OCI-LY1 (cell line): ENCODE measurements around the gene SNRNP200.

Experiments
- H2AFZ ChIP-seq: fragments of 200-600 bp; sonication (generic), shearing (Covaris generic); 2 replicates; pipeline ENCODE4 v1.6.0; 2014; ENCODE audit warnings: antibody characterized with exemption, mild to moderate bottlenecking, low read length
- H3F3A ChIP-seq: fragments of 200-600 bp; sonication (generic), shearing (Covaris generic); 2 replicates; pipeline ENCODE4 v1.6.0; 2014; ENCODE audit warnings: mild to moderate bottlenecking, antibody characterized with exemption, low read length, moderate library complexity; ENCODE audit not compliant: insufficient read depth
- H3K27ac ChIP-seq: fragments of 200-600 bp; sonication (generic); 2 replicates; pipeline ENCODE4 v1.5.1; 2014; ENCODE audit warnings: low read length, mixed run types, mild to moderate bottlenecking, low read depth; ENCODE audit not compliant: poor library complexity, severe bottlenecking
- H3K27me3 ChIP-seq: fragments of 200-600 bp; sonication (generic); 2 replicates; pipeline ENCODE4 v1.6.0; 2014; ENCODE audit warnings: antibody characterized with exemption, mild to moderate bottlenecking, low read length, moderate library complexity; ENCODE audit not compliant: insufficient read depth
- H3K36me3 ChIP-seq: fragments of 200-600 bp; sonication (generic); 2 replicates; pipeline ENCODE4 v1.6.1; 2014; ENCODE audit warnings: mild to moderate bottlenecking, antibody characterized with exemption, low read length, moderate library complexity, mixed read lengths; ENCODE audit not compliant: insufficient read depth
- H3K4me1 ChIP-seq: fragments of 200-600 bp; sonication (generic); 2 replicates; pipeline ENCODE4 v1.5.1; 2014; ENCODE audit warnings: mild to moderate bottlenecking, low read length, moderate library complexity; ENCODE audit not compliant: insufficient read depth, severe bottlenecking
- H3K4me2 ChIP-seq: fragments of 200-600 bp; sonication (generic), shearing (Covaris generic); 2 replicates; pipeline ENCODE4 v1.6.1; 2014; ENCODE audit warnings: low read length
- H3K4me3 ChIP-seq: fragments of 200-600 bp; sonication (generic); 2 replicates; pipeline ENCODE4 v1.5.1; 2014; ENCODE audit warnings: low read length, low read depth, mild to moderate bottlenecking, mixed read lengths; ENCODE audit not compliant: poor library complexity, severe bottlenecking
- H3K79me2 ChIP-seq: fragments of 200-600 bp; shearing (Covaris generic); 2 replicates; pipeline ENCODE4 v1.6.1; 2016; ENCODE audit warnings: mixed run types, low read length, mixed read lengths; ENCODE audit not compliant: insufficient read depth
- H3K9ac ChIP-seq: fragments of 200-600 bp; sonication (generic), shearing (Covaris generic); 2 replicates; pipeline ENCODE4 v1.6.1; 2014; ENCODE audit warnings: mild to moderate bottlenecking, low read length, mixed read lengths
- H3K9me2 ChIP-seq: fragments of 200-600 bp; sonication (generic), shearing (Covaris generic); 2 replicates; pipeline ENCODE4 v1.6.1; 2014; ENCODE audit warnings: low read depth, mild to moderate bottlenecking, low read length, mixed read lengths
- H3K9me3 ChIP-seq: fragments of 200-600 bp; shearing (Covaris generic); 2 replicates; pipeline ENCODE4 v1.6.1; 2014; ENCODE audit warnings: low read length, mixed read lengths
- H4K20me1 ChIP-seq: fragments of 200-600 bp; sonication (generic), shearing (Covaris generic); 2 replicates; pipeline ENCODE4 v1.6.0; 2016; ENCODE audit warnings: mild to moderate bottlenecking, low read length; ENCODE audit not compliant: insufficient read depth
- EZH2 ChIP-seq: fragments of 200-600 bp; sonication (generic), shearing (Covaris generic); IDR thresholded peaks from 2 replicates; pipeline ENCODE4 v1.8.0; 2017; ENCODE audit warnings: borderline replicate concordance, mixed run types, mild to moderate bottlenecking, antibody characterized with exemption, low read length, moderate library complexity, mixed read lengths
- TF ChIP-seq, protein P1 (sequence below): fragments of 200-600 bp; sonication (generic), shearing (Covaris generic); IDR thresholded peaks from 2 replicates; pipeline ENCODE4 v1.5.1; 2017; ENCODE audit warnings: mild to moderate bottlenecking, antibody characterized with exemption, low read length, moderate library complexity, mixed read lengths

The SNRNP200 gene

GRCh38 chr2:96249654-96250053 is 55.7 kb downstream of the SNRNP200 start:
- 0 out of 2 replicates have a peak, but pooled peaks cover 3% of the 10 kb centered on the region for H3F3A ChIP-seq
- no peak overlapping the region for H3K27ac ChIP-seq
- H4K20me1 ChIP-seq, result no peaks in the 10 kb centered on the region
- H3K4me3 ChIP-seq, result no peak overlapping the region
- no peak overlapping the region for H3K9ac ChIP-seq
- H3K4me1 ChIP-seq, result peaks cover 8% of the 10 kb centered on the region
- no peak overlapping the region for H3K4me2 ChIP-seq
- H3K79me2 ChIP-seq, result no peaks in the 10 kb centered on the region
- H3K9me2 ChIP-seq, result no peaks in the 10 kb centered on the region
- H3K36me3 ChIP-seq, result peaks cover 32% of the 10 kb centered on the region
- no peak overlapping the region for H2AFZ ChIP-seq
- H3K27me3 ChIP-seq, result no peaks in the 10 kb centered on the region
- TF ChIP-seq, protein P1, sequence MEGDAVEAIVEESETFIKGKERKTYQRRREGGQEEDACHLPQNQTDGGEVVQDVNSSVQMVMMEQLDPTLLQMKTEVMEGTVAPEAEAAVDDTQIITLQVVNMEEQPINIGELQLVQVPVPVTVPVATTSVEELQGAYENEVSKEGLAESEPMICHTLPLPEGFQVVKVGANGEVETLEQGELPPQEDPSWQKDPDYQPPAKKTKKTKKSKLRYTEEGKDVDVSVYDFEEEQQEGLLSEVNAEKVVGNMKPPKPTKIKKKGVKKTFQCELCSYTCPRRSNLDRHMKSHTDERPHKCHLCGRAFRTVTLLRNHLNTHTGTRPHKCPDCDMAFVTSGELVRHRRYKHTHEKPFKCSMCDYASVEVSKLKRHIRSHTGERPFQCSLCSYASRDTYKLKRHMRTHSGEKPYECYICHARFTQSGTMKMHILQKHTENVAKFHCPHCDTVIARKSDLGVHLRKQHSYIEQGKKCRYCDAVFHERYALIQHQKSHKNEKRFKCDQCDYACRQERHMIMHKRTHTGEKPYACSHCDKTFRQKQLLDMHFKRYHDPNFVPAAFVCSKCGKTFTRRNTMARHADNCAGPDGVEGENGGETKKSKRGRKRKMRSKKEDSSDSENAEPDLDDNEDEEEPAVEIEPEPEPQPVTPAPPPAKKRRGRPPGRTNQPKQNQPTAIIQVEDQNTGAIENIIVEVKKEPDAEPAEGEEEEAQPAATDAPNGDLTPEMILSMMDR, result no peak
- TF ChIP-seq EZH2, result no peak
- H3K9me3 ChIP-seq, result no peaks in the 10 kb centered on the region

- TF ChIP-seq EZH2, result no peak
- TF ChIP-seq, protein P1, result no peak
- Histone ChIP-seq H3K9me2 (no peaks in the 10 kb centered on the region), H3K9ac (no peak overlapping the region), H4K20me1 (no peaks in the 10 kb centered on the region), H3K27me3 (no peaks in the 10 kb centered on the region), H3K27ac (no peak overlapping the region), H2AFZ (no peak overlapping the region), H3K4me1 (peaks cover 8% of the 10 kb centered on the region), H3K4me3 (no peak overlapping the region), H3K79me2 (no peaks in the 10 kb centered on the region), H3K36me3 (peaks cover 22% of the 10 kb centered on the region), H3K4me2 (no peak overlapping the region), H3F3A (0 out of 2 replicates have a peak, but pooled peaks cover 3% of the 10 kb centered on the region), H3K9me3 (no peaks in the 10 kb centered on the region)
These were observed 56.7 kb downstream of the SNRNP200 start for GRCh38 chr2:96248624-96249023.

- H3K9ac ChIP-seq, result no peak overlapping the region
- no peaks in the 10 kb centered on the region for H3K9me3 ChIP-seq
- 0 out of 2 replicates have a peak, but pooled peaks cover 3% of the 10 kb centered on the region for H3F3A ChIP-seq
- no peaks in the 10 kb centered on the region for H3K9me2 ChIP-seq
- TF ChIP-seq, protein P1, result no peak
- TF ChIP-seq EZH2, result no peak
- peaks cover 14% of the 10 kb centered on the region; the same call in 1 of the 2 replicates for H3K36me3 ChIP-seq
- no peak overlapping the region for H3K4me2 ChIP-seq
- peaks cover 10% of the 10 kb centered on the region for H3K4me1 ChIP-seq
- no peaks in the 10 kb centered on the region for H4K20me1 ChIP-seq
- H2AFZ ChIP-seq, result no peak overlapping the region
- H3K4me3 ChIP-seq, result no peak overlapping the region
- H3K79me2 ChIP-seq, result no peaks in the 10 kb centered on the region
- H3K27me3 ChIP-seq, result no peaks in the 10 kb centered on the region
- no peak overlapping the region for H3K27ac ChIP-seq
These were observed 57.5 kb downstream of the SNRNP200 start for GRCh38 chr2:96247896-96248295.
